Adrenal gland (tissue), 12 donors: ENCODE data around the gene SDF4. TPM values are rescaled to one million over a fixed set of nuclear protein-coding genes. Genes with fewer than 3 reads are reported as not detected.
A peak's percentile ranks its signal among the peaks of the same experiment; 100 is the strongest.
"Not testable (repeated sequence)": the region's sequence is repeated elsewhere in the genome, so short reads cannot be mapped to it uniquely, and the experiment has no call there.

Source experiments
- DNase-seq, 7 donors: peaks; one replicate each; pipeline ENCODE4 v3.0.0-alpha.2; 2019 to 2020
- H3K27ac ChIP-seq, 5 donors: fragments of 200-600 bp; sonication (generic) in 4 of 5; 1 replicate in 3 of 5; 2 replicates in 2 of 5; pipeline versions ENCODE4 v1.5.1 to v1.8.0; 2016 to 2020; ENCODE audit warnings: mild to moderate bottlenecking in 1 of 5
- H3K27me3 ChIP-seq: fragments of 200-600 bp; 2 replicates; pipeline ENCODE4 v1.8.0; 2021
- H3K36me3 ChIP-seq, 2 donors: fragments of 200-600 bp; replicated peaks in 1 of 2; 1 replicate in 1 of 2; 2 replicates in 1 of 2; pipeline versions ENCODE4 v1.5.1 to v1.8.0; 2018 to 2022
- H3K4me1 ChIP-seq, 2 donors: fragments of 200-600 bp; replicated peaks in 1 of 2; 1 replicate in 1 of 2; 2 replicates in 1 of 2; pipeline versions ENCODE4 v1.5.1 to v1.8.0; 2018 to 2021
- H3K4me3 ChIP-seq, 4 donors: fragments of 200-600 bp; sonication (generic) in 3 of 4; one replicate each; pipeline ENCODE4 v1.5.1; 2016 to 2018
- H3K9me3 ChIP-seq, 3 donors: fragments of 200-600 bp; sonication (generic) in 1 of 3; replicated peaks in 1 of 3; 1 replicate in 2 of 3; 2 replicates in 1 of 3; pipeline versions ENCODE4 v1.5.1 to v1.8.0; 2016 to 2021
- POLR2A ChIP-seq, 2 donors: fragments of 450-650 bp; IDR thresholded peaks; one replicate each; pipeline ENCODE4 v1.6.1; 2017; ENCODE audit warnings: antibody characterized with exemption in 2 of 2, mild to moderate bottlenecking in 2 of 2, moderate library complexity in 1 of 2
- WGBS, 4 donors: extraction: QIAGEN DNeasy Blood & Tissue Kit in 2 of 4; methylation state at CpG; one replicate each; pipeline versions ENCODE4 v1.1.5 to v1.1.7; 2013 to 2017; 5-methylcytosine and 5-hydroxymethylcytosine counted together
- intact Hi-C, 2 donors: fragments of 100-400 bp; cut with DNase I; formaldehyde crosslinking; loops; one replicate each; pipeline versions ENCODE4 v1.14.1 to v1.15.0; 2022 to 2023
- polyA plus RNA-seq, 3 donors: library from polyadenylated mRNA; stranded (reverse); fragments of 200-250 nt in 2 of 3; fragments of 350-450 nt in 1 of 3; fragmentation: Illumina TruSeq in 1 of 3; extraction: RNeasy Lipid Tissue Mini Kit (QIAGEN cat#74804) in 1 of 3; gene quantifications; one replicate each; pipeline ENCODE4 v1.2.3, GENCODE V29; 2013 to 2014
- total RNA-seq, 9 donors: library from RNA; depleted of rRNA in 4 of 9; stranded (reverse); fragments of >200 nt in 4 of 9; fragments of 120-200 nt in 1 of 9; fragmentation: NEBNext Ultra II Directional in 1 of 9; extraction: Animal tissue kit (Norgen Biotek cat#: 25700) in 1 of 9; gene quantifications; one replicate each; pipeline versions ENCODE4 v1.1.0 to v1.2.4, GENCODE V29; 2013 to 2023
- TF ChIP-seq, protein P1 (sequence below), 6 experiments: fragments of 450-650 bp in 4 of 6; fragments of 200-600 bp in 2 of 6; sonication (generic) in 1 of 6; IDR thresholded peaks; 1 replicate in 5 of 6; 2 replicates in 1 of 6; pipeline versions ENCODE4 v1.5.1 to v1.8.0; 2016 to 2021; ENCODE audit warnings: antibody characterized with exemption in 6 of 6, mild to moderate bottlenecking in 2 of 6, moderate library complexity in 1 of 6
- donor health status: healthy with polysubstance abuse.
- donor health status: Bipolar disorder and iron deficiency.
- donor health status: DM: yes; HTN: yes; CAD: no.
- donor health status: DM: no; HTN: no; CAD: no.
- donor health status: DM: no; HTN: no; CAD: no.
- donor health status: DM: yes; HTN: yes; CAD: no.

The SDF4 gene
- total and polyA plus RNA-seq, 12 donors = 49.4 to 221 (median 142) TPM

DNA sequence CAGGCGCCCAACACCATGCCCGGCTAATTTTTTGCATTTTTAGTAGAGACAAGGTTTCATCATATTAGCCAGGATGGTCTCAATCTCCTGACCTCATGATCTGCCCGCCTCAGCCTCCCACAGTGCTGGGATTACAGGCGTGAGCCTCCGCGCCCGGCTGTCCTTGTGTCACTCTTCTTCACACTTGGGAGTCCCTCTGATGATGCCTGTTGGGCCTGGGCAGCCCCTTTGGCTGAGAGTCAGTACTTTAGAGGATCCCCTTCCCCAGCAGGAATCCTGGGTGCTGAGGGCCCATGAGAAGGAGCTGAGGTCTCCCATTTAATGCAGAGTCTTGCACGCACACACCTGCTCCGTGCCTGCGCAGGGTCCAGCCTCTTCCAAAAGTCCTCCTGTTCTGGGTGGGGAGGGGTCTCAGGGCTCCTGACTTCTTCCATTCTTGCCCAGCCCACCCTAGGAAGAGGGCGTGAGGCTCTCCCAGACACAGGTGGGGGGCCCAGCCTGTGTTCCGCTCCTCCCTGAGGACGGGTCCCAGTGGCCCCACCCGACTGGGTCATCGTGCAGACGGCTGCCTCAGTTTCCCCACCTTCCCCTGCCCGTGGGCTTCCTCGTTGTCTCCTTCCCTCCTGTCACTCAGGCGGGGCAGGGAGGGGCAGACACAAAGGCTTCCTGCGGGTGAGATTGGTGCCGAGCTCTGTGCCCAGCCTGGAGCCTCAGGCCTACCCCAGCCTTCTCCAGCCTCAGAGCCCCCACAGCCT is 54.2 kb downstream of the SDF4 start:
- Histone ChIP-seq H3K4me3 (no peak overlapping the region), H3K9me3 (no peaks in the 10 kb centered on the region), H3K27ac (no peak overlapping the region), H3K36me3 (no peaks in the 10 kb centered on the region), H3K27me3 (peaks cover 34% of the 10 kb centered on the region), H3K4me1 (no peaks in the 10 kb centered on the region)
- intact Hi-C loops = no loop called here
- whole genome bisulfite sequencing, 4 donors = 66 to 86% (median 75%) methylated on average over 10 to 21 of the region's 21 CpGs
- peak in 1 of 7 donors; percentile 6 for DNase-seq
- no peak for TF ChIP-seq POLR2A (IDR thresholded peaks at IDR 0.05)
- TF ChIP-seq, protein P1, sequence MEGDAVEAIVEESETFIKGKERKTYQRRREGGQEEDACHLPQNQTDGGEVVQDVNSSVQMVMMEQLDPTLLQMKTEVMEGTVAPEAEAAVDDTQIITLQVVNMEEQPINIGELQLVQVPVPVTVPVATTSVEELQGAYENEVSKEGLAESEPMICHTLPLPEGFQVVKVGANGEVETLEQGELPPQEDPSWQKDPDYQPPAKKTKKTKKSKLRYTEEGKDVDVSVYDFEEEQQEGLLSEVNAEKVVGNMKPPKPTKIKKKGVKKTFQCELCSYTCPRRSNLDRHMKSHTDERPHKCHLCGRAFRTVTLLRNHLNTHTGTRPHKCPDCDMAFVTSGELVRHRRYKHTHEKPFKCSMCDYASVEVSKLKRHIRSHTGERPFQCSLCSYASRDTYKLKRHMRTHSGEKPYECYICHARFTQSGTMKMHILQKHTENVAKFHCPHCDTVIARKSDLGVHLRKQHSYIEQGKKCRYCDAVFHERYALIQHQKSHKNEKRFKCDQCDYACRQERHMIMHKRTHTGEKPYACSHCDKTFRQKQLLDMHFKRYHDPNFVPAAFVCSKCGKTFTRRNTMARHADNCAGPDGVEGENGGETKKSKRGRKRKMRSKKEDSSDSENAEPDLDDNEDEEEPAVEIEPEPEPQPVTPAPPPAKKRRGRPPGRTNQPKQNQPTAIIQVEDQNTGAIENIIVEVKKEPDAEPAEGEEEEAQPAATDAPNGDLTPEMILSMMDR (IDR thresholded peaks at IDR 0.05) = no peak

DNA sequence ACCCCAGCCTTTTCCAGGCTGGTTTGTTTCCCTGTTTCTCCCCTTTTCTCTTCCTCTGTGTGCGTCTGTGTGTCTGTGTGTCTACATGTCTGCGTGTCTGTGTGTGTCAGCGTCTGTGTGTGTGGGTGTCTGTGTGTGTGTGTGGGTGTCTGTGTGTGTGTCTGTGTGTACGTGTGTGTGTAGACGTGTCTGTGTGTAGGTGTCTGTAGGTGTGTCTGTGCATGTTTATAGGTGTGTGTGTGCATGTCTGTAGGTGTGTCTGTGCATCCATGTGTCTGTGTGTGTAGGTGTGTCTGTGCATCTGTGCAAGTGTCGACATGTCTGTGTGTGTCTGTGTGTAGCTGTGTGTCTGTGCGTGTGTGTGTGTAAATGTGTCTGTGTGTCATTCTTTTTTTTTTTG is 54.9 kb downstream of the SDF4 start:
- no peak for DNase-seq
- WGBS, 4 donors = 53 to 75% (median 59%) methylated on average over 5 to 7 of the region's 7 CpGs
- Histone ChIP-seq H3K27ac (no peak overlapping the region), H3K4me1 (no peaks in the 10 kb centered on the region), H3K36me3 (no peaks in the 10 kb centered on the region), H3K4me3 (no peak overlapping the region), H3K27me3 (peaks cover 40% of the 10 kb centered on the region), H3K9me3 (no peaks in the 10 kb centered on the region)
- TF ChIP-seq, protein P1 (IDR thresholded peaks at IDR 0.05) = no peak
- no peak for TF ChIP-seq POLR2A (IDR thresholded peaks at IDR 0.05)
- intact Hi-C loops = no loop called here

DNA sequence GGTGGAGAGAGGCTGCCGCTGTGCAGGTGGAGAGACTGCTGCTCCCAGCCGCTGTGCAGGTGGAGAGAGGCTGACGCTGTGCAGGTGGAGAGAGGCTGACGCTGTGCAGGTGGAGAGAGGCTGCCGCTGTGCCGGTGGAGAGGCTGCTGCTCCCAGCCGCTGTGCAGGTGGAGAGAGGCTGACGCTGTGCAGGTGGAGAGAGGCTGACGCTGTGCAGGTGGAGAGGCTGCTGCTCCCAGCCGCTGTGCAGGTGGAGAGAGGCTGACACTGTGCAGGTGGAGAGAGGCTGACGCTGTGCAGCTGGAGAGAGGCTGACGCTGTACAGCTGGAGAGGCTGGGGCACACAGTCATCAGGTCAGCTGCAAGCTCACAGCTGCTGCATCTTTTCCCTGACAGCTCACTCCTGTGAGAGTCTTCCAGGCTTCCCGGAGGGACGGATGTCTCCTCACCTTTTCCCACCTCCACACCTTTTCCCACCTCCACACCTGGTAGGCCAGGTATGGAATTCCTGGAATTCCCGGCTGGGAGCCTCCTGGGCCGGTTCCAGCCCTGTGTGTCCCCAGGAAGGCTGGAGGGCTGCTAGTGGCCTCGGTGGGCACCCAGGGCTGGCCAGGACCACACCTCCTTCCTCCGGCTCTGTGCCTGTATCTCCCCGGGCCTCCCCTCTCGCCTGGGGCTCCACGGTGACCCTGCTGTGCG is 55.6 kb downstream of the SDF4 start:
- H3K27ac ChIP-seq, H3K36me3 ChIP-seq, intact Hi-C loops, H3K4me3 ChIP-seq, H3K4me1 ChIP-seq, DNase-seq, H3K9me3 ChIP-seq: not testable (repeated sequence)
- 33 to 39% (median 35%) methylated on average over 16 to 22 of the region's 22 CpGs for WGBS, 4 donors
- peaks cover 46% of the 10 kb centered on the region for H3K27me3 ChIP-seq

GRCh38 chr1:1175221-1176062 is 56.4 kb downstream of the SDF4 start:
- TF ChIP-seq, protein P1 (IDR thresholded peaks at IDR 0.05) = no peak
- TF ChIP-seq POLR2A (IDR thresholded peaks at IDR 0.05) = no peak
- Histone ChIP-seq H3K4me1 (no peaks in the 10 kb centered on the region), H3K4me3 (no peak overlapping the region), H3K9me3 (no peaks in the 10 kb centered on the region), H3K27ac (no peak overlapping the region), H3K36me3 (no peaks in the 10 kb centered on the region), H3K27me3 (peaks cover 48% of the 10 kb centered on the region)
- WGBS, 4 donors = 75 to 85% (median 81%) methylated on average over 21 to 29 of the region's 29 CpGs
- peak in 1 of 7 donors; percentile 4 for DNase-seq
- intact Hi-C loops = no loop called here
